Renal cortex interstitium (tissue), 11 donors: ENCODE measurements around the gene NTM. TPM values are rescaled to one million over a fixed set of nuclear protein-coding genes. Genes with fewer than 3 reads are reported as not detected.
"Not testable (repeated sequence)": the region's sequence is repeated elsewhere in the genome, so short reads cannot be mapped to it uniquely, and the experiment has no call there.

Source experiments
- DNase-seq, 11 donors: peaks; one replicate each; pipeline ENCODE4 v3.0.0-alpha.2; 2013; ENCODE audit warnings: low read depth in 9 of 11, low spot score in 4 of 11; ENCODE audit errors: extremely low read depth in 1 of 11
- polyA plus RNA-seq, 3 donors: library from polyadenylated mRNA; unstranded; fragments of 120-200 nt; gene quantifications; one replicate each; pipeline ENCODE4 v1.2.1, GENCODE V29; 2013; ENCODE audit not compliant: insufficient read length in 3 of 3

The NTM gene
- polyA plus RNA-seq, 3 donors: 40.5 to 45.1 (median 43.9) TPM

GRCh38 chr11:131476266-131476665, 105.9 kb downstream of the NTM start:
- no peak for DNase-seq

DNA sequence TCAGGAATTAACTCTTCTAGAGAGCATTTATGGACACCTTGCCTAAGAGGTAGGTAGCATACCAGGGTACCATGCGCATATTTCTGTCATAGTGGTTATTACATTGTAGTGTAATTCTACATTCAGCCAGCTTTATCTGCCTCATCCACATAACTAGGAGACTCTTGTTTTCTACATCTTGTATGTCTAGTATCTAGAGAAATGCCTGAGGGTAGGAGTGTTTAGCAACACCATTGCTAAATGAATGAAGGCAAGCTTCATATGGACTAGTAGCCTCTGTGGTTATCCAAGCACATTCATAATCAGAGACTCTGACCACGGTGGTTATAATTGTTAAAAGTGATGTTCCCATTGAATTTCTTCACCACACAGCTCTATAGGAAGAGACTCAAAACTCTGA, 107.9 kb downstream of the NTM start:
- no peak for DNase-seq

- DNase-seq: no peak
Measured at GRCh38 chr11:131481303-131481702, 110.9 kb downstream of the NTM start.

- DNase-seq: no peak
Measured at GRCh38 chr11:131481971-131482370, 111.6 kb downstream of the NTM start.

DNA sequence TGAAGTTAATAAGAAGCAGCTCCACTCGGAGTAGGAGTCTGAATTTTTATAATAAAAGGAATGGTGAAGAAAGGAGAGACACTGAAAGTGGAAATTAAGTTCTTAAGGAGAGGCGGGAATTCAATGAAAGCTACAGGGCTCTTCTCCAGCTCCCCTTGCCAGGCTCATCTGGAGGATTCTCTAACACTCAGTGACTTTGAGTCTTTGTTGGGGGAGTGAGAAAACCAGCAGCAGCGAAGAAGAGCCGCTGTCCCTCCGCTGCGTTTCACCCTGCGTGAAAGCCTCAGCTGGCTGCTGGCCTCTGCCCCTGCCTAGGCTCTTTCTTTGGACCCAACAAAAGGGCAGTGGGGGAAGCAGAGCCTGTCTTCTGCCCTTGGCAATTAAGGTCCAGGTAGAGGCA, 113.0 kb downstream of the NTM start:
- no peak for DNase-seq

DNA sequence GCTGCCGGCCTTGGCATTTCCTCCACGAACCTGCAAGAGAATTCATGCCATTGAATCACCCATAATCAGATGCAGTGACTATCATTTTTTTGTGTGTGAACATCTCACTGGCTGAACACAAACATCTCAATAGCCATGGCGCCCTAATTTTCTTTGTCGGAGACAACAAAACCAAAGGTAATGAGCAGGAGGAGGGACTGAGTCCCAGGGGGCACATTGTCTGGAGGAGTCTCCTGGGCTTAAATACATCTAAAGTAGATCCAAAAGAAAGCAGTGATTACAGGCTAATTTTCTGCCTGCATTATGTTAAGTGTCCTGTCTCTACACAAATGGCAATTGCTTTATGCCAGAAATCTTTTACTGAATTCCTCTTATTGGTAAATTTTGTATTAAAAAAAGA, 113.5 kb downstream of the NTM start:
- no peak for DNase-seq

DNA sequence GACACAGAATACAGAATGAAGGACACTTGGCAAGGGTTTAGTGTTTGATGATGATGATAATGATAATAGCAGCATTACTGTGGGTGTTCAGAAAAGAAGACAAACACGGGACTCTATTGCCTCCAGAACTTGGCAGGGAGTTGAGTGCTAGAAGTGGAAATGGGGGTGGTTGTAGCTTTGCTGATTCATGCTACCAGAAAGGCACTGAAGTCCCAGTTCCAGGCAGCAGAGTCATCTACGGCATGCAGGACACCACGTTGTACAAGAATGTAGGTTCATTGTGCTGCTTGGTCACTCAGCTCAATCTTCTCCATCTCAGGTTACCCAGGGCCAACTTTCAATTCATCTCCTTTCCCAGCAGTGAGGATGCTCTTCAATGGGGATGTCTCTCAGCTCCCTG, 115.7 kb downstream of the NTM start:
- DNase-seq: no peak

DNA sequence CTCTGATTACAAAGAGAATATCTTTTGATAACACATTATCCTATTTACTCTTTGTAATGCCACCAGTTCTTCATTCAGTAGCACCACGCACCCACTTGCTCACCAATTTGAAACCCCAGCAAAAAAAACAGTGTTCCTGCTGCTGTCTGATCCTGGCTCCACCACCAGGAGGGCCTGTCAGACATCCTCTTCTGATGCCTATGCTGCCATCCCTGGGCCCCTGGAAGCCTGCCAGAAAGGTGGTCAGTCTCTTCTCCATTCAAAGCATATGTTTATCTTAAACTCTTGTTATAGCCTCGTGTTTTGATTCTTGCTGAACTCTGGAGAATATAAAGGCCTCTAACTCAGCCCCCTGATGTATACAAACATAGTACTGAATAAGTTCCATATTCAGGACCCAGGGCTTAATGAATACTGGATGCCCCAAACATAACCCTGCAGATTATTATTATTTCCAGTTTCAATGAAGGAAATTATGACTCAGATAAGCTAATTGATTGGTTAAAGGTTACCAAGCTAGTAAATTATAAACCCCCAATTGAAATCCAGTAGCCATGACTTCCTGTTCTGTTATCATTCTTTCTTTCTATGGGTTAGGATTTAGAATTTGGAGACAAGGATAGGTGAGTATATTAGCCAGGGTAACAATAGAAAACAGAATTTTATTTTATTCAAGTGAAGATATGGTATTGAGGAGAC, 116.7 kb downstream of the NTM start:
- DNase-seq: no peak

DNA sequence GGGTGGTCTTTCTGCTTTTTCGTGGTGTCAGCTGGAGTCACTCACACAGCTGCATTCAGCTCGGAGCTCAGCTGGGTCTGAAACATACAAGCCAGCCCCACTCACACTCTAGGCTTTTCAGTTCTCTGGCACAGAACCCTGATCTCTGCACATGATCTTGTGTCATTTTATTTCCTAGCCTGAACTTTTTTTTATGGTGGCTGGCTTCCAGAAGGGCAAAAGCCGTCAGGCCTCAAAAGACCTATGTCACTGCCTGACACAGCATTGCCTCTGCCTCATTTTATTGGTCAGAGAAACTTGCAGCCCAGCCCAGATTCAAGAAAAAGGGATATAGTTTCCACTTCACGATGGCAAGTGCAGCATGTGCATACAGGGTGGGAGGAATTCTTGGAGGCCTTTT, 117.8 kb downstream of the NTM start:
- DNase-seq: no peak

- no peak for DNase-seq
Measured at GRCh38 chr11:131491503-131491902, 121.1 kb downstream of the NTM start.

GRCh38 chr11:131495423-131495822, 125.0 kb downstream of the NTM start:
- no peak for DNase-seq

DNA sequence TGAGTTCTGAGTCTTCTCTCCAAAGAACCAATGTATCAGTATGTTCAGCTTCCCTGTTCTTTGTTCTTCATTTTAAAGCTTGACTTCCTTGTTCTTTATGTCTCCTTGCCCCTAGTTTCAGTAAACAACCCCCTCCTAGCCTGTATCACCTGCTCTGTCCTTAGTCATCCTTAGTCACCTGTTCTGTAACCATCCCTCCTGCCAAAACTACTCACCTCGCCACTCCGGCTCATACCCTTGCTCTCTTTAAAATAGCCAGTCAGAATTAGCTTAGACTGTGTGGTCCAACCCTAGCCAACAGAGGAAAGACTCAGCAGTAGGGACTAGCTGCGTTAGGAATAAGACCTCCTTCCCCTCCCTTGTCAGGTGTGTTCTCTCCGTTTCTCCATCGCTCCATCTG, 127.3 kb downstream of the NTM start:
- DNase-seq: not testable (repeated sequence)

DNA sequence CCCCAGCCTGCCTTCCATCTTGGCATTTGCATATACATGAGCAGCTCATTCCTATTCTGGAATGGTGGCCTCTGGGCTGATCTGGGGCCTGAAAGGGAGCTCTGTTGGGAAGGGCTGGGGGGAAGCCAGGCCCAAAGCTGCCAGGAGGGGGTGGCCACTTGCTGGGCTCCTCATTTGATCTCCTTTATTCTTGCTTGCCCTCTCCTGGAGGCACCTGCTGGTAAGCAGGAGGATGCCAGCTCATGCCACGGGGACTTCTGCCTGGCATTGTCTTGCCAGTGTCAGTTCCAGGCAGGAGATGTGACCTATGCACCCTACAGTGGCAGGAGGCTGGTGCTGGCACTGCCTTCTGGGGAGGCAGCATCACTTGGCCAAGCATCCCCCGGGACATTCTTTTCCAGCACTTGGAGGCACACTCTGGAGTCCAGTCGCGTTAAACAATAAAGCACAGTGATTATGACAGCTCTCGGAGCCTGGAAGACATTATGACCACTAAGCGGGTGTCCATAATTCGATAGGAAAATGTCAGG, 128.3 kb downstream of the NTM start:
- no peak for DNase-seq

DNA sequence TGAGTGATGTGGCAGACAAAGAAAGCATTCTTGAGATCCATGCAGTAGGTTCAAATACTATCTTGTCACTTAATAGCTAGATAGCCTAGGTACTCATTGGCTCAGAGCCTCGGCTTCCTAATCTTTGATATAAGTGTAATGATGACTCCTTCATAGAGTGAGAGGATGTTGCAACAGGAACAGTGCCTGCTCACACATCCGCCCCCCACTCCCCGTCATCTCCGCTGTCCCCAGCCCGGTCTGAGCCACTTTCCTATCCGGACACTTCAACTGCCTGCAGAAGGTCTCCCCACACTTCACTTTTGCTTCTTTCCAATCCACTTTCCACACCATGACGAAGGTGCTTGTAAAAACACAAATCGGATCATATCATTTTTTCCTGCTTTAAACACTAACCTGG, 128.8 kb downstream of the NTM start:
- no peak for DNase-seq

DNA sequence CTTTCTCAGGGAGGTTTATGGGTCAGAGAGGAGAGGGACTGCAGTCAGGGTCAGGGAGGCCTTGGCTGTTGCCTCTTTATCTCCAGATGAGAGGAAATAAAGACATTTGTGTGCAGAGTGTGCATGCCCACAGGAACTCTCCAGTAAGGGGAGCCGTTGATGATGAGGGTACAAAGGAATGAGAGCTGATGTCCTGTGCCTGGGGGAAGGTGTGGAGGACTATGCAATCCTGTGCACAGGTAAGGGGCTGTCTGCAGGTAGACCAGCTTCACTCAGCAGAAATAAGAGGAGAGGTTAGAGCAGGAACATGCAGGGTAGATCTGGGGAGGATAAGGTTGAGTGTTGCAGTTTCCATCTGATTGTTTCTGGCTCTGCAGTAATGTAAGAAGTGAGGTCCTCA, 132.6 kb downstream of the NTM start:
- DNase-seq: no peak

DNA sequence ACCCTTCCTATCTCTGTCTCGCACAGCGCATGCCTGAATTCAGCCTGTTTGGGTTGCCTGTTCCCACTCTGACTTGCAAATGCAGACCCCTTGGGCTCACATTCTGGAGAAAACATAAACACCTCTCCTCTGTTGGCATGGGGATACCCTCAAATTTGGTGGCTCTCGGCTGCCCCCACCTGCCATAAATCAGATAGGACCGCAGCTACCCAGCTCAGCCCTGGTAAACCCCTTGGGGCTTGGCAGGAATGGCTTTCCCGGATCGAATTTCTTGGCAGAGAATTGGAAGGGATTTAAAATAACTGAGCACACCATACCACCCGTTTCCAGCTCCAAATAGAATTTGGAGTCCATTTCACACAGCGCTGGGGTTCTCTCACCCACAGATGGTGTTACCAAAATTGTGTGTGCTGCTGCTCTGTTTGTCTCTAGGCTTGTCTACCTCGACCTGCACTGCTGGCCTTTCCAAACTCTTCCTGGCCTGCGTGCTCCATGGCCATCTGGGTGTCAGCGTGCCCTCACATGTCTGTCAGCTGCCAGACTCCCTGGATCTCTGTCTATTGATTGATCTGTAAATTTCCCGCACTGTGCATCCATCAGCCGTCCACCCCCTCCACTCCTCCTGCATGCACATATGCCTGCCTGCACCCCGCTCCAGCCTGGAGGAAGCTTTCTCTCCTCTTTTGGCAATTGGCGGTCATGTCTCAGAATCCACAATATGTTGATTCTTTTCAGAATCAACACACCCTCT, 134.0 kb downstream of the NTM start:
- peak in 2 of 11 donors; percentile 15 to 19 for DNase-seq

GRCh38 chr11:131506348-131506747, 135.9 kb downstream of the NTM start:
- no peak for DNase-seq

DNA sequence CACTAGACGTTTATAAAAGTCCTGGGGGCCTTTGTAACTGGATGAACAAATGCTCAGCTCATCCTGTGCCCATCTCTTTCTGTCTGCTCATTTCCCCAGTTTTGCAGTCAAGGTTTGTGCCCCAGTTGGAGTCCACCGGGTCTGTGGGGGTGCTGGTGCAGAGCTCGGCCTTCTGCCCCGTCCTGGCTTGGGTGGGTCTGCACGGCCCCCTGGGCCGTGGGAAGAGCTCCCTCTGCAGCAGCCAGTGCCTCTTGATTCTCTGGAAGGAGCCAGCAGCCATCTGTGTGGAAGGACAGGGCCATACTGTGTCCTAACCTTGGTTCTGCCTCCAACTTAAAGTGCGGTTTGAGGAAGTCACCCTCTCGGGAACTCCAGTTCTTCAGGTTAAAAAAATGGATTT, 140.2 kb downstream of the NTM start:
- no peak for DNase-seq

DNA sequence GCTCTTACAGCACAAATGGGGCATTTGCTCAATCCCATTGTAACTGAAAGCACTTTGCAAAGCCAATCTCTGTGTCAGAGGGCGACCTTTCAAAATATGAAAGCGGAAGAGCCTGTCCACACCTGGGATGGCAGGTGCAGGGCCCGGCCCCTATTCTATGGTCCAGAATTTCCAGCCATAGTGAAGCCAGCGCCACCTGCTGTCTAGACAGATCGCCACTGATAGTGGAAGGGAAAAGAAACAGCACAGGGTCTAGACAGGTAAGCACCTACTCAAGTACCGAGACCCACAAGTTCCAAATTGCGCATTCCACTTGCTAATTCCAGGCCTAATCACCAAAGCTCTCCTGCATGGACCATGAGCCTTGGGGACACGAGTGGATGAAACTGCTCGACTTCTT, 141.4 kb downstream of the NTM start:
- DNase-seq: peak in 5 of 11 donors; percentile 14 to 43 (median 25)

DNA sequence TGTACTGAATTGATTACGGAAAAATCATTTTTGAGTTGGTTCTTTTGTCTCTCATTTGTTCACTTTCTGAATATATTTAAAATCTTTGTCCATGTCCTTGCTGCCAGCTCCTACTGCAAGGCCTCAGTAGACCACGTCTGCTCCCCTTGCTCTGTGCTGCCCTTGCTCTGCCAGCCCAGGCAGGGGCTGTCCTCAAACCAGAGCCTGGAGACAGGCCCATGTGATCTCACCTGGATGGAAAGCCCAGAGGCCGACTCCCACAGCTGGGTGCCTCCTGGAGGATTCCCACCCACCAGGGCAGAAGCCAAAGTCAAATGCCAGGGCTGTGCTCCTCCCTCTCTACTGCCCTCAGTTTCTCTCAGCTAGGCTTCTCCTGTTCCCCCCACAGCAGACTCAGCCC, 141.8 kb downstream of the NTM start:
- DNase-seq: no peak

DNA sequence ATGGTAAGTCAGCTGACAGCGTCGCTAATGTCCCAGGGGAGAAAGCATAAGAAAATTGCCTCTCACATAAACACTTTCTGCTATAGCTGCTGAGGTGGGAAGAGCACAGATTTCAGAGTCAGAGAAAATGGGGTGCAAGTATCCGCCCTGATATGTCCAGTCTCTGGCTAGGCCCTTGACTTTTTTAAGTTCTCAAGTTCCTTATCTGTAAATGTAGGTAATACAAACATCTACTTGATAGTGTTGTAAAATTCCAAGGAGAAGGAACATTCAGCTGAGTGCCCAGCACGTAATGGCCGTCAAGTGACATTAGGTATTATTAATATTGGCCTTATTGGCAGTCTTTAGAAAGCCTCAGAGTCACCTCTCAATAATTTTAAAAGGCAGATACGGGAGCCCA, 143.6 kb downstream of the NTM start:
- no peak for DNase-seq
